Kidney (tissue), 14 donors: Measurements from ENCODE around the gene P4HA3. TPM values are rescaled to one million over a fixed set of nuclear protein-coding genes. Genes with fewer than 3 reads are reported as not detected.

Experiments used
- DNase-seq, 5 donors: peaks; one replicate each; pipeline ENCODE4 v3.0.0-alpha.2; 2013 to 2020
- FAIRE-seq: peaks from 2 replicates; lab custom pipeline; 2012; peaks lifted over from hg19 to GRCh38; lab: Jason Lieb, UNC
- H3K27ac ChIP-seq, 2 donors: one replicate each; pipeline ENCODE4 v1.7.0; 2013; ENCODE audit warnings: low read depth in 2 of 2, low read length in 2 of 2, inconsistent platforms in 1 of 2
- H3K27me3 ChIP-seq: one replicate; pipeline ENCODE4 v1.7.1; 2013; ENCODE audit warnings: low read length, inconsistent platforms; ENCODE audit not compliant: control insufficient read depth, insufficient read depth
- H3K36me3 ChIP-seq, 3 donors: one replicate each; pipeline versions ENCODE4 v1.7.0 to v1.7.1; 2013; ENCODE audit warnings: low read length in 3 of 3, control low read depth in 1 of 3, inconsistent platforms in 1 of 3; ENCODE audit not compliant: insufficient read depth in 3 of 3, control insufficient read depth in 2 of 3
- H3K4me1 ChIP-seq, 3 donors: one replicate each; pipeline versions ENCODE4 v1.7.0 to v1.7.1; 2013; ENCODE audit warnings: low read length in 3 of 3, inconsistent platforms in 1 of 3, low read depth in 1 of 3; ENCODE audit not compliant: control insufficient read depth in 2 of 3, insufficient read depth in 2 of 3
- H3K4me3 ChIP-seq, 3 donors: one replicate each; pipeline versions ENCODE4 v1.7.0 to v1.8.1; 2013; ENCODE audit warnings: low read length in 3 of 3, control low read depth in 1 of 3, inconsistent platforms in 1 of 3
- H3K9ac ChIP-seq, 3 donors: one replicate each; pipeline versions ENCODE4 v1.7.0 to v1.7.1; 2013; ENCODE audit warnings: low read length in 3 of 3, control low read depth in 1 of 3, inconsistent platforms in 1 of 3
- H3K9me3 ChIP-seq, 3 donors: one replicate each; pipeline versions ENCODE4 v1.7.0 to v1.7.1; 2013; ENCODE audit warnings: low read length in 3 of 3, control low read depth in 1 of 3, inconsistent platforms in 1 of 3; ENCODE audit not compliant: control insufficient read depth in 2 of 3, insufficient read depth in 1 of 3
- CTCF ChIP-seq: IDR thresholded peaks from 3 replicates; pipeline ENCODE4 v1.5.1; 2012; ENCODE audit warnings: mild to moderate bottlenecking, moderate library complexity, borderline replicate concordance; ENCODE audit not compliant: insufficient read depth; ENCODE audit errors: extremely low read depth
- intact Hi-C: fragments of 100-400 bp; cut with DNase I; formaldehyde crosslinking; loops from one replicate; pipeline ENCODE4 v1.11.1; 2022
- polyA plus RNA-seq: library from polyadenylated mRNA; stranded (reverse); fragments of 350-450 nt; fragmentation: Illumina TruSeq; extraction: RNeasy Lipid Tissue Mini Kit (QIAGEN cat#74804); gene quantifications from one replicate; pipeline ENCODE4 v1.2.3, GENCODE V29; 2014; ENCODE audit warnings: low read depth, low replicate concordance; ENCODE audit not compliant: insufficient read depth
- total RNA-seq: library from RNA; stranded (reverse); fragmentation: NEBNext Ultra II Directional; extraction: Animal tissue kit (Norgen Biotek cat#: 25700); gene quantifications from one replicate; pipeline ENCODE4 v1.2.1, GENCODE V29; 2021
- donor health status: control.
- donor health status: control.
- donor health status: control.
- donor health status: control.
- donor health status: control.
- donor health status: DM: yes; HTN: yes; CAD: no.
- donor health status: Normal renal cell carcinoma (clear cell type).

Gene P4HA3
- total and polyA plus RNA-seq, 2 donors from 2014 or later: 0.39 to 1.2 TPM

DNA sequence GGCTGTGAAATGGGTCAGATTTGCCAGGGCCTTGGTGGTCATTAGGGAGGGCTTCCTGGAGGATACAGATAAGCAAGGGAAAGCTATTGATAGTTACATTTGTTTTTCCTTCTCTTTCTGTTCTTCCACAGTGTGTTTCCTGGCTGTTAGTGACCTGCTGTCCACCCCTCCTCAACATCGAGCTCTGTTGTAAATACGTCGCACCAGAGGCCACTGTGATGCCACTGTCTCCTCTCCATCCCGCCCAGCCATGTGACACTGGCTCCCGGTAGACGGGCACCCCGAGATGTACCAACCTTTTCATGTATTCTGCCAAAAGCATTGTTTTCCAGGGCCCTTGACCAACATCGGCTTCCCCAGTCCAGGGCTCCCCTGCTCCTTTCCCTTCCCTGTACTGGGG lies 58.1 kb downstream of the P4HA3 start:
- Histone ChIP-seq H3K4me1 (no peaks in the 10 kb centered on the region), H3K27ac (no peak overlapping the region), H3K27me3 (no peaks in the 10 kb centered on the region), H3K9ac (no peak overlapping the region), H3K9me3 (no peaks in the 10 kb centered on the region), H3K36me3 (peaks cover 0 to 26% (median 24%) of the 10 kb centered on the region in 3 donors), H3K4me3 (no peak overlapping the region)
- TF ChIP-seq CTCF: no peak
- FAIRE-seq (no peak), DNase-seq (no peak)
- intact Hi-C loops: no loop called here

GRCh38 chr11:74249496-74249895 lies 61.9 kb downstream of the P4HA3 start:
- DNase-seq: no peak
- no peak for FAIRE-seq
- no peak for TF ChIP-seq CTCF
- H3K4me3 ChIP-seq: no peak overlapping the region
- no peaks in the 10 kb centered on the region for H3K9me3 ChIP-seq
- no peak overlapping the region for H3K27ac ChIP-seq
- no peaks in the 10 kb centered on the region for H3K4me1 ChIP-seq
- H3K9ac ChIP-seq: no peak overlapping the region
- no peaks in the 10 kb centered on the region for H3K27me3 ChIP-seq
- peaks cover 3 to 41% (median 23%) of the 10 kb centered on the region in 3 donors for H3K36me3 ChIP-seq
- intact Hi-C loops: no loop called here

GRCh38 chr11:74248469-74248868 lies 63.0 kb downstream of the P4HA3 start:
- Histone ChIP-seq H3K9me3 (no peaks in the 10 kb centered on the region), H3K4me3 (no peak overlapping the region), H3K27me3 (no peaks in the 10 kb centered on the region), H3K4me1 (no peaks in the 10 kb centered on the region), H3K27ac (no peak overlapping the region), H3K36me3 (peaks cover 3 to 41% (median 20%) of the 10 kb centered on the region in 3 donors), H3K9ac (no peak overlapping the region)
- no peak for FAIRE-seq
- DNase-seq: no peak
- TF ChIP-seq CTCF: no peak
- intact Hi-C loops: no loop called here

- DNase-seq: no peak
- Histone ChIP-seq H3K4me1 (no peaks in the 10 kb centered on the region), H3K9me3 (no peaks in the 10 kb centered on the region), H3K27ac (no peak overlapping the region), H3K9ac (no peak overlapping the region), H3K4me3 (no peak overlapping the region), H3K36me3 (peaks cover 0 to 28% (median 9%) of the 10 kb centered on the region in 3 donors), H3K27me3 (no peaks in the 10 kb centered on the region)
- no peak for TF ChIP-seq CTCF
- no peak for FAIRE-seq
- intact Hi-C loops: no loop called here
These were observed 73.2 kb downstream of the P4HA3 start for GRCh38 chr11:74238243-74238642.
